WTC11 (cell line): ENCODE data around the gene COL4A2. TPM values are rescaled to one million over a fixed set of nuclear protein-coding genes. Genes with fewer than 3 reads are reported as not detected.
"Not testable (repeated sequence)": the region's sequence is repeated elsewhere in the genome, so short reads cannot be mapped to it uniquely, and the experiment has no call there.

Experiments used
- ATAC-seq: fragments of 200-7000 bp; cut with Tn5 transposase; 2 replicates; pipeline ENCODE4 v1.10.0; 2021; ENCODE audit warnings: mild to moderate bottlenecking, moderate library complexity
- CTCF ChIA-PET: fragments of 300-600 bp; sonication (Branson Sonifier 250); formaldehyde crosslinking; loops from one replicate; lab custom pipeline; 2021; ENCODE audit warnings: antibody characterized with exemption; lab: Charles Lee
- POLR2A ChIA-PET: fragments of 350-600 bp; sonication (Branson Sonifier 250); formaldehyde crosslinking; loops from one replicate; lab custom pipeline; 2021; ENCODE audit warnings: antibody characterized with exemption; lab: Charles Lee
- DNase-seq: peaks from one replicate; pipeline ENCODE4 v3.0.0; 2021; ENCODE audit warnings: low spot score
- H3K27ac Mint-ChIP-seq: 2 replicates; pipeline ENCODE4 v1.8.0; 2021; ENCODE audit warnings: mixed read lengths
- H3K27me3 Mint-ChIP-seq: 2 replicates; pipeline ENCODE4 v1.8.0; 2021; ENCODE audit warnings: low read depth, mild to moderate bottlenecking, moderate library complexity, mixed read lengths
- H3K36me3 Mint-ChIP-seq: 2 replicates; pipeline ENCODE4 v1.8.0; 2021; ENCODE audit warnings: mixed read lengths
- H3K4me1 Mint-ChIP-seq: 2 replicates; pipeline ENCODE4 v1.8.0; 2022; ENCODE audit warnings: mixed read lengths
- H3K4me3 Mint-ChIP-seq: 2 replicates; pipeline ENCODE4 v1.8.0; 2021; ENCODE audit warnings: mild to moderate bottlenecking, moderate library complexity, mixed read lengths
- H3K9me3 Mint-ChIP-seq: 2 replicates; pipeline ENCODE4 v1.8.0; 2021; ENCODE audit warnings: mixed read lengths
- FOXJ3 ChIP-seq: sonication (generic); formaldehyde crosslinking; IDR thresholded peaks from 2 replicates; pipeline ENCODE4 v1.9.0; 2021; ENCODE audit warnings: missing genetic modification reagents, mild to moderate bottlenecking, borderline replicate concordance
- GABPB1 ChIP-seq: sonication (generic); formaldehyde crosslinking; IDR thresholded peaks from 2 replicates; pipeline ENCODE4 v1.8.1; 2023; ENCODE audit warnings: mild to moderate bottlenecking, missing genetic modification reagents
- GRHL2 ChIP-seq: fragments of 250-450 bp; sonication (Bioruptor Pico); IDR thresholded peaks from 2 replicates; pipeline ENCODE4 v1.8.0; 2022; ENCODE audit warnings: mild to moderate bottlenecking, moderate library complexity; ENCODE audit not compliant: insufficient replicate concordance, severe bottlenecking
- HMGA2 ChIP-seq: fragments of 250-450 bp; sonication (Bioruptor Pico); IDR thresholded peaks from 2 replicates; pipeline ENCODE4 v1.4.0; 2021; ENCODE audit warnings: mild to moderate bottlenecking, moderate library complexity
- NFYB ChIP-seq: sonication (generic); formaldehyde crosslinking; conservative IDR thresholded peaks from 2 replicates; pipeline ENCODE4 v1.8.0; 2022; ENCODE audit warnings: low read depth, missing genetic modification reagents
- total RNA-seq: library from RNA; stranded (reverse); gene quantifications from 3 replicates; pipeline ENCODE4 v1.2.3, GENCODE V29; 2021
- TF ChIP-seq, protein P1 (sequence below): sonication (generic); formaldehyde crosslinking; conservative IDR thresholded peaks from 2 replicates; pipeline ENCODE4 v1.8.1; 2023; ENCODE audit warnings: mild to moderate bottlenecking, low read depth, missing genetic modification reagents, moderate library complexity
- TF ChIP-seq, protein P2 (sequence below): sonication (generic); formaldehyde crosslinking; IDR thresholded peaks from 2 replicates; pipeline ENCODE4 v1.8.1; 2022; ENCODE audit warnings: mild to moderate bottlenecking, missing genetic modification reagents, moderate library complexity, borderline replicate concordance
- TF ChIP-seq, protein P3 (sequence below): sonication (generic); formaldehyde crosslinking; IDR thresholded peaks from 2 replicates; pipeline ENCODE4 v1.8.0; 2022; ENCODE audit warnings: mild to moderate bottlenecking, missing genetic modification reagents
- TF ChIP-seq, protein P4 (sequence below): sonication (generic); formaldehyde crosslinking; IDR thresholded peaks from 2 replicates; pipeline ENCODE4 v1.8.1; 2023; ENCODE audit warnings: mild to moderate bottlenecking, missing genetic modification reagents, moderate library complexity
- TF ChIP-seq, protein P5 (sequence below): fragments of 250-450 bp; sonication (Bioruptor Pico); IDR thresholded peaks from 2 replicates; pipeline ENCODE4 v1.9.0; 2021; ENCODE audit warnings: mild to moderate bottlenecking
- TF ChIP-seq, protein P6 (sequence below): sonication (generic); formaldehyde crosslinking; IDR thresholded peaks from 2 replicates; pipeline ENCODE4 v1.8.0; 2022; ENCODE audit warnings: mild to moderate bottlenecking, missing genetic modification reagents
- TF ChIP-seq, protein P7 (sequence below): sonication (generic); formaldehyde crosslinking; IDR thresholded peaks from 2 replicates; pipeline ENCODE4 v1.8.1; 2022; ENCODE audit warnings: low read depth, missing genetic modification reagents, borderline replicate concordance
- TF ChIP-seq, protein P8 (sequence below): sonication (generic); formaldehyde crosslinking; IDR thresholded peaks from 2 replicates; pipeline ENCODE4 v1.8.0; 2023; ENCODE audit warnings: mild to moderate bottlenecking, missing genetic modification reagents

The COL4A2 gene
- total RNA-seq, 1 experiment from 2014 or later = 109 TPM

DNA sequence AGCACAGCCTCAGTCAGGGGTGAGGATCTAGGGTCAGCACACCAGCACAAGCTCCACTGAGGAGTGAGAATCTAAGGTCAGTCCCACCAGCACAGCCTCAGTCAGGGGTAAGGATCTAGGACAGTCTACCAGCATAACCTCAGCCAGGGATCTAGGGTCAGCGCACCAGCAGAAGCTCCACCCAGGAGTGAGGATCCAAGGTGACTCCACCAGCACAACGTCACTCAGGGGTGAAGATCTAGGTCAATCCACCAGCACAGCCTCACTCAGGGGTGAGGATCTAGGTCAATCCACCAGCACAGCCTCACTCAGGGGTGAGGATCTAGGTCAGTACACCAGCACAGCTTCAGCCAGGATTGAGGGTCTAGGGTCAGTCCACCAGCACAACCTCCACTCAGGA is 189.9 kb downstream of the COL4A2 start:
- H3K4me1 Mint-ChIP-seq = no peaks in the 10 kb centered on the region
- H3K27ac Mint-ChIP-seq = no peak overlapping the region
- H3K36me3 Mint-ChIP-seq = peaks cover 75% of the 10 kb centered on the region
- ChIA-PET CTCF (no interaction called here), POLR2A (no interaction called here)
- no peak for ATAC-seq
- TF ChIP-seq, protein P1, sequence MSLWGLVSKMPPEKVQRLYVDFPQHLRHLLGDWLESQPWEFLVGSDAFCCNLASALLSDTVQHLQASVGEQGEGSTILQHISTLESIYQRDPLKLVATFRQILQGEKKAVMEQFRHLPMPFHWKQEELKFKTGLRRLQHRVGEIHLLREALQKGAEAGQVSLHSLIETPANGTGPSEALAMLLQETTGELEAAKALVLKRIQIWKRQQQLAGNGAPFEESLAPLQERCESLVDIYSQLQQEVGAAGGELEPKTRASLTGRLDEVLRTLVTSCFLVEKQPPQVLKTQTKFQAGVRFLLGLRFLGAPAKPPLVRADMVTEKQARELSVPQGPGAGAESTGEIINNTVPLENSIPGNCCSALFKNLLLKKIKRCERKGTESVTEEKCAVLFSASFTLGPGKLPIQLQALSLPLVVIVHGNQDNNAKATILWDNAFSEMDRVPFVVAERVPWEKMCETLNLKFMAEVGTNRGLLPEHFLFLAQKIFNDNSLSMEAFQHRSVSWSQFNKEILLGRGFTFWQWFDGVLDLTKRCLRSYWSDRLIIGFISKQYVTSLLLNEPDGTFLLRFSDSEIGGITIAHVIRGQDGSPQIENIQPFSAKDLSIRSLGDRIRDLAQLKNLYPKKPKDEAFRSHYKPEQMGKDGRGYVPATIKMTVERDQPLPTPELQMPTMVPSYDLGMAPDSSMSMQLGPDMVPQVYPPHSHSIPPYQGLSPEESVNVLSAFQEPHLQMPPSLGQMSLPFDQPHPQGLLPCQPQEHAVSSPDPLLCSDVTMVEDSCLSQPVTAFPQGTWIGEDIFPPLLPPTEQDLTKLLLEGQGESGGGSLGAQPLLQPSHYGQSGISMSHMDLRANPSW = no peak
- TF ChIP-seq, protein P2, sequence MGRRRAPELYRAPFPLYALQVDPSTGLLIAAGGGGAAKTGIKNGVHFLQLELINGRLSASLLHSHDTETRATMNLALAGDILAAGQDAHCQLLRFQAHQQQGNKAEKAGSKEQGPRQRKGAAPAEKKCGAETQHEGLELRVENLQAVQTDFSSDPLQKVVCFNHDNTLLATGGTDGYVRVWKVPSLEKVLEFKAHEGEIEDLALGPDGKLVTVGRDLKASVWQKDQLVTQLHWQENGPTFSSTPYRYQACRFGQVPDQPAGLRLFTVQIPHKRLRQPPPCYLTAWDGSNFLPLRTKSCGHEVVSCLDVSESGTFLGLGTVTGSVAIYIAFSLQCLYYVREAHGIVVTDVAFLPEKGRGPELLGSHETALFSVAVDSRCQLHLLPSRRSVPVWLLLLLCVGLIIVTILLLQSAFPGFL = no peak
- TF ChIP-seq, protein P3, sequence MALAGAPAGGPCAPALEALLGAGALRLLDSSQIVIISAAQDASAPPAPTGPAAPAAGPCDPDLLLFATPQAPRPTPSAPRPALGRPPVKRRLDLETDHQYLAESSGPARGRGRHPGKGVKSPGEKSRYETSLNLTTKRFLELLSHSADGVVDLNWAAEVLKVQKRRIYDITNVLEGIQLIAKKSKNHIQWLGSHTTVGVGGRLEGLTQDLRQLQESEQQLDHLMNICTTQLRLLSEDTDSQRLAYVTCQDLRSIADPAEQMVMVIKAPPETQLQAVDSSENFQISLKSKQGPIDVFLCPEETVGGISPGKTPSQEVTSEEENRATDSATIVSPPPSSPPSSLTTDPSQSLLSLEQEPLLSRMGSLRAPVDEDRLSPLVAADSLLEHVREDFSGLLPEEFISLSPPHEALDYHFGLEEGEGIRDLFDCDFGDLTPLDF (CRISPR knock-in tag) = no peak
- TF ChIP-seq GRHL2 (no peak), FOXJ3 (CRISPR knock-in tag) (no peak)
- TF ChIP-seq, protein P4, sequence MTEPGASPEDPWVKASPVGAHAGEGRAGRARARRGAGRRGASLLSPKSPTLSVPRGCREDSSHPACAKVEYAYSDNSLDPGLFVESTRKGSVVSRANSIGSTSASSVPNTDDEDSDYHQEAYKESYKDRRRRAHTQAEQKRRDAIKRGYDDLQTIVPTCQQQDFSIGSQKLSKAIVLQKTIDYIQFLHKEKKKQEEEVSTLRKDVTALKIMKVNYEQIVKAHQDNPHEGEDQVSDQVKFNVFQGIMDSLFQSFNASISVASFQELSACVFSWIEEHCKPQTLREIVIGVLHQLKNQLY = no peak
- TF ChIP-seq, protein P5, sequence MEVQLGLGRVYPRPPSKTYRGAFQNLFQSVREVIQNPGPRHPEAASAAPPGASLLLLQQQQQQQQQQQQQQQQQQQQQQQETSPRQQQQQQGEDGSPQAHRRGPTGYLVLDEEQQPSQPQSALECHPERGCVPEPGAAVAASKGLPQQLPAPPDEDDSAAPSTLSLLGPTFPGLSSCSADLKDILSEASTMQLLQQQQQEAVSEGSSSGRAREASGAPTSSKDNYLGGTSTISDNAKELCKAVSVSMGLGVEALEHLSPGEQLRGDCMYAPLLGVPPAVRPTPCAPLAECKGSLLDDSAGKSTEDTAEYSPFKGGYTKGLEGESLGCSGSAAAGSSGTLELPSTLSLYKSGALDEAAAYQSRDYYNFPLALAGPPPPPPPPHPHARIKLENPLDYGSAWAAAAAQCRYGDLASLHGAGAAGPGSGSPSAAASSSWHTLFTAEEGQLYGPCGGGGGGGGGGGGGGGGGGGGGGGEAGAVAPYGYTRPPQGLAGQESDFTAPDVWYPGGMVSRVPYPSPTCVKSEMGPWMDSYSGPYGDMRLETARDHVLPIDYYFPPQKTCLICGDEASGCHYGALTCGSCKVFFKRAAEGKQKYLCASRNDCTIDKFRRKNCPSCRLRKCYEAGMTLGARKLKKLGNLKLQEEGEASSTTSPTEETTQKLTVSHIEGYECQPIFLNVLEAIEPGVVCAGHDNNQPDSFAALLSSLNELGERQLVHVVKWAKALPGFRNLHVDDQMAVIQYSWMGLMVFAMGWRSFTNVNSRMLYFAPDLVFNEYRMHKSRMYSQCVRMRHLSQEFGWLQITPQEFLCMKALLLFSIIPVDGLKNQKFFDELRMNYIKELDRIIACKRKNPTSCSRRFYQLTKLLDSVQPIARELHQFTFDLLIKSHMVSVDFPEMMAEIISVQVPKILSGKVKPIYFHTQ (CRISPR knock-in tag) = no peak
- TF ChIP-seq, protein P6, sequence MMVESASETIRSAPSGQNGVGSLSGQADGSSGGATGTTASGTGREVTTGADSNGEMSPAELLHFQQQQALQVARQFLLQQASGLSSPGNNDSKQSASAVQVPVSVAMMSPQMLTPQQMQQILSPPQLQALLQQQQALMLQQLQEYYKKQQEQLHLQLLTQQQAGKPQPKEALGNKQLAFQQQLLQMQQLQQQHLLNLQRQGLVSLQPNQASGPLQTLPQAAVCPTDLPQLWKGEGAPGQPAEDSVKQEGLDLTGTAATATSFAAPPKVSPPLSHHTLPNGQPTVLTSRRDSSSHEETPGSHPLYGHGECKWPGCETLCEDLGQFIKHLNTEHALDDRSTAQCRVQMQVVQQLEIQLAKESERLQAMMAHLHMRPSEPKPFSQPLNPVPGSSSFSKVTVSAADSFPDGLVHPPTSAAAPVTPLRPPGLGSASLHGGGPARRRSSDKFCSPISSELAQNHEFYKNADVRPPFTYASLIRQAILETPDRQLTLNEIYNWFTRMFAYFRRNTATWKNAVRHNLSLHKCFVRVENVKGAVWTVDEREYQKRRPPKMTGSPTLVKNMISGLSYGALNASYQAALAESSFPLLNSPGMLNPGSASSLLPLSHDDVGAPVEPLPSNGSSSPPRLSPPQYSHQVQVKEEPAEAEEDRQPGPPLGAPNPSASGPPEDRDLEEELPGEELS (CRISPR knock-in tag) = no peak
- H3K9me3 Mint-ChIP-seq = peaks cover 5% of the 10 kb centered on the region
- H3K4me3 Mint-ChIP-seq = no peak overlapping the region
- DNase-seq = no peak
- H3K27me3 Mint-ChIP-seq = no peaks in the 10 kb centered on the region; the same call in 1 of the 2 replicates

DNA sequence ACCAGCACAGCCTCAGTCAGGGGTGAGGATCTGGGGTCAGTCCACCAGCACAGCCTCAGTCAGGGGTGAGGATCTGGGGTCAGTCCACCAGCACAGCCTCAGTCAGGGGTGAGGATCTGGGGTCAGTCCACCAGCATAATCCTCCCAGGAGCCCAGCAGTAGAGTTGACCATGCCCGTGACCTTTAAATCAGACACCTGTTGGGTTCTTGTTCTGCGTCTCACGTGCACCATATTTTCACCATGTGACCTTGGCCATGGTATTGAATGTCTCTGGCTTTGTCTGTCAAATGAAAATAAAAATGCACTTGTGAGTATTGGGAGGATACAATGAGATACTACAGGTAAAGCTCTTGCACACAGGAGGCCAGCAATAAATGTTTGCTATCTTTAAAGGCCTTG is 190.8 kb downstream of the COL4A2 start:
- H3K27ac Mint-ChIP-seq, CTCF ChIA-PET: not testable (repeated sequence)

DNA sequence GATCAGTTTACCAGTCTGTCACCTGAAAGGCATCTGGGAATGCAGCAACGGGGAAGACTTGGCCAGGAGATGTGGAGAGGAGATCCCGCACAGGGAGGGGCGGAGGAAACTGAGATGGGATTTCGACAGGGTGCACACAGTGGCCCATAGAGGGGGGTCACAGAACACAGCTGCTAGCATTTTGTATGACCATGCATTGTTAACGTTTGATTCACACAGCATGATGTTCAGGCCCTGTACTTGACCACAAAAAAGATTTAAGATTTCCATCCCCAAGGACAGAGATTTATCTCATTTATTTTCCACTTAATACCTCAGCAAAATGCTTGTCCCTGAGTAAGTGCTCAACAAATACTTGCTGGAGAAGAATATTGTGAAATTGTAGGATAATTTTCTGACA is 191.2 kb downstream of the COL4A2 start:
- H3K27ac Mint-ChIP-seq = no peak overlapping the region
- peaks cover 76% of the 10 kb centered on the region for H3K36me3 Mint-ChIP-seq
- CTCF ChIA-PET = no interaction called here
- H3K4me3 Mint-ChIP-seq = no peak overlapping the region
- ATAC-seq (no peak), DNase-seq (no peak)
- H3K9me3 Mint-ChIP-seq = peaks cover 5% of the 10 kb centered on the region
- TF ChIP-seq HMGA2 (CRISPR knock-in tag) (no peak), FOXJ3 (CRISPR knock-in tag) (no peak), NFYB (CRISPR knock-in tag) (no peak), GABPB1 (CRISPR knock-in tag) (no peak)
- TF ChIP-seq, protein P4 = no peak
- TF ChIP-seq, protein P7, sequence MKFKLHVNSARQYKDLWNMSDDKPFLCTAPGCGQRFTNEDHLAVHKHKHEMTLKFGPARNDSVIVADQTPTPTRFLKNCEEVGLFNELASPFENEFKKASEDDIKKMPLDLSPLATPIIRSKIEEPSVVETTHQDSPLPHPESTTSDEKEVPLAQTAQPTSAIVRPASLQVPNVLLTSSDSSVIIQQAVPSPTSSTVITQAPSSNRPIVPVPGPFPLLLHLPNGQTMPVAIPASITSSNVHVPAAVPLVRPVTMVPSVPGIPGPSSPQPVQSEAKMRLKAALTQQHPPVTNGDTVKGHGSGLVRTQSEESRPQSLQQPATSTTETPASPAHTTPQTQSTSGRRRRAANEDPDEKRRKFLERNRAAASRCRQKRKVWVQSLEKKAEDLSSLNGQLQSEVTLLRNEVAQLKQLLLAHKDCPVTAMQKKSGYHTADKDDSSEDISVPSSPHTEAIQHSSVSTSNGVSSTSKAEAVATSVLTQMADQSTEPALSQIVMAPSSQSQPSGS (CRISPR knock-in tag) = no peak
- TF ChIP-seq, protein P8, sequence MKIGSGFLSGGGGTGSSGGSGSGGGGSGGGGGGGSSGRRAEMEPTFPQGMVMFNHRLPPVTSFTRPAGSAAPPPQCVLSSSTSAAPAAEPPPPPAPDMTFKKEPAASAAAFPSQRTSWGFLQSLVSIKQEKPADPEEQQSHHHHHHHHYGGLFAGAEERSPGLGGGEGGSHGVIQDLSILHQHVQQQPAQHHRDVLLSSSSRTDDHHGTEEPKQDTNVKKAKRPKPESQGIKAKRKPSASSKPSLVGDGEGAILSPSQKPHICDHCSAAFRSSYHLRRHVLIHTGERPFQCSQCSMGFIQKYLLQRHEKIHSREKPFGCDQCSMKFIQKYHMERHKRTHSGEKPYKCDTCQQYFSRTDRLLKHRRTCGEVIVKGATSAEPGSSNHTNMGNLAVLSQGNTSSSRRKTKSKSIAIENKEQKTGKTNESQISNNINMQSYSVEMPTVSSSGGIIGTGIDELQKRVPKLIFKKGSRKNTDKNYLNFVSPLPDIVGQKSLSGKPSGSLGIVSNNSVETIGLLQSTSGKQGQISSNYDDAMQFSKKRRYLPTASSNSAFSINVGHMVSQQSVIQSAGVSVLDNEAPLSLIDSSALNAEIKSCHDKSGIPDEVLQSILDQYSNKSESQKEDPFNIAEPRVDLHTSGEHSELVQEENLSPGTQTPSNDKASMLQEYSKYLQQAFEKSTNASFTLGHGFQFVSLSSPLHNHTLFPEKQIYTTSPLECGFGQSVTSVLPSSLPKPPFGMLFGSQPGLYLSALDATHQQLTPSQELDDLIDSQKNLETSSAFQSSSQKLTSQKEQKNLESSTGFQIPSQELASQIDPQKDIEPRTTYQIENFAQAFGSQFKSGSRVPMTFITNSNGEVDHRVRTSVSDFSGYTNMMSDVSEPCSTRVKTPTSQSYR (CRISPR knock-in tag) = no peak
- H3K27me3 Mint-ChIP-seq = no peaks in the 10 kb centered on the region; the same call in 1 of the 2 replicates
- no peaks in the 10 kb centered on the region for H3K4me1 Mint-ChIP-seq
- POLR2A ChIA-PET = no interaction called here

More for the DNA sequence above, 190.8 kb downstream of the COL4A2 start:
- H3K27me3 Mint-ChIP-seq, ATAC-seq, H3K4me3 Mint-ChIP-seq, DNase-seq, H3K9me3 Mint-ChIP-seq, H3K4me1 Mint-ChIP-seq, POLR2A ChIA-PET: not testable (repeated sequence)
- peaks cover 75% of the 10 kb centered on the region for H3K36me3 Mint-ChIP-seq
